WTC11 (cell line): ENCODE data around the gene DNAJC16. TPM values are rescaled to one million over a fixed set of nuclear protein-coding genes. Genes with fewer than 3 reads are reported as not detected.

ENCODE experiments used
- ATAC-seq: fragments of 200-7000 bp; cut with Tn5 transposase; 2 replicates; pipeline ENCODE4 v1.10.0; 2021; ENCODE audit warnings: mild to moderate bottlenecking, moderate library complexity
- CTCF ChIA-PET: fragments of 300-600 bp; sonication (Branson Sonifier 250); formaldehyde crosslinking; loops from one replicate; lab custom pipeline; 2021; ENCODE audit warnings: antibody characterized with exemption; lab: Charles Lee
- POLR2A ChIA-PET: fragments of 350-600 bp; sonication (Branson Sonifier 250); formaldehyde crosslinking; loops from one replicate; lab custom pipeline; 2021; ENCODE audit warnings: antibody characterized with exemption; lab: Charles Lee
- DNase-seq: peaks from one replicate; pipeline ENCODE4 v3.0.0; 2021; ENCODE audit warnings: low spot score
- H3K27ac Mint-ChIP-seq: 2 replicates; pipeline ENCODE4 v1.8.0; 2021; ENCODE audit warnings: mixed read lengths
- H3K27me3 Mint-ChIP-seq: 2 replicates; pipeline ENCODE4 v1.8.0; 2021; ENCODE audit warnings: low read depth, mild to moderate bottlenecking, moderate library complexity, mixed read lengths
- H3K36me3 Mint-ChIP-seq: 2 replicates; pipeline ENCODE4 v1.8.0; 2021; ENCODE audit warnings: mixed read lengths
- H3K4me1 Mint-ChIP-seq: 2 replicates; pipeline ENCODE4 v1.8.0; 2022; ENCODE audit warnings: mixed read lengths
- H3K4me3 Mint-ChIP-seq: 2 replicates; pipeline ENCODE4 v1.8.0; 2021; ENCODE audit warnings: mild to moderate bottlenecking, moderate library complexity, mixed read lengths
- H3K9me3 Mint-ChIP-seq: 2 replicates; pipeline ENCODE4 v1.8.0; 2021; ENCODE audit warnings: mixed read lengths
- ARID4B ChIP-seq: sonication (generic); formaldehyde crosslinking; IDR thresholded peaks from 2 replicates; pipeline ENCODE4 v1.8.0; 2023; ENCODE audit warnings: missing genetic modification reagents, mild to moderate bottlenecking, borderline replicate concordance
- E2F1 ChIP-seq: sonication (generic); formaldehyde crosslinking; IDR thresholded peaks from 2 replicates; pipeline ENCODE4 v1.8.0; 2022; ENCODE audit warnings: mild to moderate bottlenecking, missing genetic modification reagents
- ELF4 ChIP-seq: sonication (generic); formaldehyde crosslinking; IDR thresholded peaks from 2 replicates; pipeline ENCODE4 v1.8.1; 2022; ENCODE audit warnings: low read depth, mild to moderate bottlenecking, moderate library complexity, missing genetic modification reagents
- MAX ChIP-seq: sonication (generic); formaldehyde crosslinking; IDR thresholded peaks from 2 replicates; pipeline ENCODE4 v1.8.0; 2022; ENCODE audit warnings: mild to moderate bottlenecking, missing genetic modification reagents
- PRDM15 ChIP-seq: sonication (generic); formaldehyde crosslinking; IDR thresholded peaks from 2 replicates; pipeline ENCODE4 v1.8.0; 2022; ENCODE audit warnings: missing genetic modification reagents
- ZNF219 ChIP-seq: sonication (generic); formaldehyde crosslinking; IDR thresholded peaks from 2 replicates; pipeline ENCODE4 v1.8.0; 2023; ENCODE audit warnings: missing genetic modification reagents, mild to moderate bottlenecking, borderline replicate concordance
- ZNF416 ChIP-seq: fragments of 250-450 bp; sonication (Bioruptor Pico); IDR thresholded peaks from 2 replicates; pipeline ENCODE4 v1.9.0; 2021; ENCODE audit warnings: mild to moderate bottlenecking, inconsistent platforms
- total RNA-seq: library from RNA; stranded (reverse); gene quantifications from 3 replicates; pipeline ENCODE4 v1.2.3, GENCODE V29; 2021

The DNAJC16 gene
- total RNA-seq, 1 experiment from 2014 or later: 16.4 TPM

DNA sequence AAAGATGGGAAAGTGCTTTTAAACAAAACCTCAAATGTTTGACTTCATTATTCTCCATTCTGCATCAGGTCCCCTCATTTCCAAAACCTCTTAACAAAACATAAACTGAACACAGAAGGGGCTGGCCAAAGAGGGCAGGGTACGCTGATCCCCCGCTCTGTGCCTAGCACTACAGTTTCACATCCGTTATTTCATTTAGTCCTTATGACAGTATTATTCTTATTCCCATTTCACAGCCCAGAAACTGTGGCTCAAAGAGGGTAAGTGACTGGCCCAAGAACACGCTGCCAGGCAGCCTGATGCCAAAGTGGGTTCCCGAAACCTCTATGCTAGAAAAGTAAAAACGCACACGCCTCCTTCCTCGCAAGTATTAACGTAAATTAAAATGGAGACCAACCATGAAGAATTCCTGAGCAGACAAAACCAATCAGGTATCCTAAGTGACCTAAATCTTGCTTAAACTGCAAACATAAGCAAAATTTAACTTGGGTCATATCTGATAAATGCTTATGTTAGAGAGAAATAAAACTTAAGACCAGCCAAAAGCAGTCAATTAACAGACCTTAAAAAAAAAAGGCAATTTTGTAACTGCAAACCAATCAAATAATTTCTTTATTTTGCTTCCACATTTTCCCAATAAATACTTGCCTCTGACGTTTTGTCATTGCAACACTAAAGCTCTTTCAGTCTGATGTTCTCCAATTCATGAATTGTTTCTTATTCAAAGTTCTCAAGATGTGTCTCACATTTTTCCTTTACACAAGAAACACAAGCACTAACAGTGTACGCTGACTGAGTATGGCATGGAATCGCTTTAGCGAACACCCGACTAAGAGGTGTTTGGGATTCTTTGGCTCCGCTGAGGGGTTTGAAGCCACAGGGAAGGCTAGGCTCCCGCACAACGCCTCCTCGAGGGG is 3.3 kb upstream of the DNAJC16 start:
- TF ChIP-seq MAX (CRISPR knock-in tag) (no peak), ELF4 (CRISPR knock-in tag) (no peak), E2F1 (CRISPR knock-in tag) (no peak), ZNF416 (no peak)
- TF ChIP-seq, all 79 proteins: peak for 0
- ChIA-PET CTCF (interaction anchor here (0.8 to 0.9 kb wide), 2 partner anchors 14 to 61 kb away, joined by 4 read pairs; no protein-coding TSS in a partner anchor), POLR2A (interaction anchor here (0.9 kb wide), 1 partner anchor 14 kb away, joined by 5 read pairs; no protein-coding TSS in a partner anchor)
- DNase-seq (no peak), ATAC-seq (no peak)
- Mint-ChIP-seq H3K9me3 (no peaks in the 10 kb centered on the region), H3K27me3 (no peaks in the 10 kb centered on the region), H3K4me1 (peaks cover 39% of the 10 kb centered on the region), H3K27ac (peak overlapping the region; percentile 98), H3K4me3 (peak overlapping the region; percentile 94), H3K36me3 (no peaks in the 10 kb centered on the region)

GRCh38 chr1:15524021-15524282 is 2.7 kb upstream of the DNAJC16 start, which contains the start of gene CASP9:
CASP9 (minus strand) TSS chr1:15524215; CDS start chr1:15524200, 15 bp downstream.
- no peak for ATAC-seq
- ChIA-PET POLR2A (interaction anchor here (0.9 kb wide), 1 partner anchor 15 kb away, joined by 5 read pairs; no protein-coding TSS in a partner anchor), CTCF (interaction anchor here (0.8 to 0.9 kb wide), 2 partner anchors 15 to 60 kb away, joined by 4 read pairs; no protein-coding TSS in a partner anchor)

More at GRCh38 chr1:15524021-15524282, 2.7 kb upstream of the DNAJC16 start, which contains the start of gene CASP9:
- Mint-ChIP-seq H3K27ac (peak within 1 kb of the TSS; percentile 98), H3K4me1 (peaks cover 39% of the 10 kb centered on the region), H3K4me3 (peak within 1 kb of the TSS; percentile 94), H3K9me3 (no peaks in the 10 kb centered on the region), H3K36me3 (no peaks in the 10 kb centered on the region), H3K27me3 (no peaks in the 10 kb centered on the region)
- DNase-seq: no peak
- TF ChIP-seq ZNF219 (CRISPR knock-in tag) (no peak), ARID4B (CRISPR knock-in tag) (0 out of 2 replicates have a peak, but pooled peaks have one; percentile 40), PRDM15 (0 out of 2 replicates have a peak, but pooled peaks have one; percentile 49)
